HG03439 (cell line): ENCODE measurements around the gene WNT3.

Experiments used
- ATAC-seq: cut with Tn5 transposase; IDR thresholded peaks from one replicate; pipeline ENCODE4 v1.9.1; 2021; ENCODE audit warnings: mild to moderate bottlenecking, moderate library complexity; ENCODE audit not compliant: unreplicated experiment

The WNT3 gene

DNA sequence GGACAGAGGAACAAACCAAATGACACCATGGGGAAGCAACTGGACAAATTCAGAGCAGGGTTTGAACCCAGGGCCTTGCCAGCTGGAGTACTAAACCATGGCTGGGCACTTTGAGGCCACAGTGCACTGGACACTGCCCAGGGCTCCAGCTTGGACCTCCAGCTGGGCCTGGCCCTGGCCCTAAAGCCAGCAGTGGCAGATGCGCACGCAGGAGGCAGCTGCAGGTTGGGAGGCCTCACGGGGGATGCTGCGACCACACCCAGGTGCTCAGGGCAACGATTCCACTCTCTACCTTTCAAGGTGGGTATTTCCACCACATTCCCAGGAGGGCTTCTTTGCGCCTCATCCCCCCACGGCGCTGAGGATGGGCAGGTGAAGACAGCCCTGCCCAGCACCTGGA, 28.9 kb downstream of the WNT3 start:
- ATAC-seq: no peak

DNA sequence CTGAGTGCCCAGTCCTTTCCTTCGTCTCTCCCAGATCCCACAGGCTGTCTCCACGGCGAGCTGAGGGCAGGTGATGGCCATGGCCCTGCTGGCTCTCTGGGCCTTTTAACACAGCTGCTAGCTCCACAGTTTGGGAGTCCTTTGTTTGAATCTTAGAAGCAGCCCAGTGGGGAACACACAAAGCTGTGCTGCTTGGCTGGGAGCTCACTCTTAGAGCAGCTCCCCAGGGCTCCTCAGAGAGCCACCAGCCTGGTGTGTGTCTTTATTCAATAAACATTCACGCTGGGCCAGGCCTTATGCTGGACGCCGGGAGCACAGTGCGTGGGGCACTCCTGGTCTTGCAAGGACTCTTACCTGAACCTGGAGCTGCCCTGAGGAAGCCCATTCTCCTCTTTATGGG, 29.7 kb downstream of the WNT3 start:
- no peak for ATAC-seq

DNA sequence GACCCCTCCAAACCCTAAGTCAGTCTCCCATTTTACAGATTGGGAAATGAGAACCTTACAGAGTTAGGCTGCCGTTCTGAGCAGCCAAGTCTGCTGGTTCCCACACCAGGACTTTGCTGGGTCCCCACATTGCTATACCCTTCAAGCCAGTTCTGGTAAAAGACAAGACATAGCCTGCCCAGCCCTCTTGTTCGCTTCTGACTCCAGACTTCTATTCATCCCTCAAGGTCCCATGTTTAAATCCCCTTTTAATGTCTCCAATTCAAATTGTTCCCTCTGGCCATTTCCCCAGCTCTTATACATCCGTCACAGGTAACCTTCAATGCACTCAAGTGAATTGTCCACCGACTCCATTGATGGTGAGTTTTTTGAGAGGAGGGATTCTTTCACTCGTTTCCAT, 30.2 kb downstream of the WNT3 start:
- no peak for ATAC-seq

DNA sequence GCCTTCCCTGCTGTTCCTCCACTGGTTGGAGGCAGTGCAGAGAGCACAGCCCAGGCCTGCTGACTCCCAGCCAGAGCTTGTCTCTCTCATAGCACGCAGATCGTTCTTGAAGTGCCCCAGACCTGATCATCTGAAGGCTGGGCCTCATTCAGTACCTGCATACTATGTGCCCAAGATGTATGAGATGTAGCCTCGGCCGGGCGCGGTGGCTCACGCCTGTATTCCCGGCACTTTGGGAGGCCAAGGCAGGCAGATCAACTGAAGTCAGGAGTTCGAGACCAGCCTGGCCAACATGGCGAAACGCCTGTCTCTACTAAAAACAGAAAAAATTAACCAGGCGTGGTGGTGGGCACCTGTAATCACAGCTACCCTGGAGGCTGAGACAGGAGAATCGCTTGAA, 31.0 kb downstream of the WNT3 start:
- ATAC-seq: no peak

DNA sequence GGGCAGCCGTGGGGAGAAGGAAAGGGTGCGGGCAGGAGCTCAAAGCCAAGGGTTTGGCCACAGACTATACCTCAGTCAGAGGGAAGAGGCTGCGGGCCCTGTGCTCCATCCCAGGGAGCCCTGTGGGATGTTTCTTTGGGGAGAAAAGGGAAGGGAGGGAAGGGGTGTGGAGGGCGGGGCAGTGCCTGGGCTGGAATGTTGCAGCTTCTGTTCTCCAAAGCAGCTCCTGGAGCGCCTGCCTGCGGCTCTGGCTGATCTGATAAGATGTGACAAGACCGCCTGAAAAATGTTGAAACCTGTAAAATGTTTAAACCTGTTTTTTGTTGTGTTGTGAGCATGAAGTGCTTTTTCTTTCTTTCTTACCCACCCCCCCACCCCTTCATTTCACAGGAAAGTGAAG, 32.8 kb downstream of the WNT3 start:
- ATAC-seq: no peak

DNA sequence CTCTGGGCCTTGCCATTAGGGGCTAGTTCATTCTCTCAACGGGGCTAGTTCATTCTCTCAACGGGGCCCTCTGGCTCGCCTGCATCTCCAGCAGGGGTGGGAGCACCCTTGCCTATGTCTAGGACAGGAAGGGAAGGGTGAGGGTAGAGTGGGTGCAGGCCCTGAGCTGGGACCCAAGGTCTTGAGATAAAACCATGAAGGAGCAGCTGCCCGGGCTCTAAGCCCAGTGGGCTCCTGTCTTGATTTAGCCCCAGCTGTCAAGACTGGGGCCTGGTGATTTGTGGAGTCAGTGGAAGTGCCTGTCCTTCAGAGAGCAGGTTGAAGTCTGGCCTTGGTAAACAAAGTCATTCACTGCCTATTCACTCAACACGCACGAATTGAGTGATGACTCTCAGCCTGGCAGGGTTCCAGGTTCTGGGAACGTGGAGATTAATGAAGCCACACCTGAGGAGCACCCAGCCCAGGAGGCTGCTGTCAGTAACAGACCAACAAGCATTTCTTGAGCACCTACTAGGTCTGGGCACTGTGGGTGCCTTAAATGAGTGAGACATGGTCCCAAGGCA, 35.4 kb downstream of the WNT3 start:
- no peak for ATAC-seq

DNA sequence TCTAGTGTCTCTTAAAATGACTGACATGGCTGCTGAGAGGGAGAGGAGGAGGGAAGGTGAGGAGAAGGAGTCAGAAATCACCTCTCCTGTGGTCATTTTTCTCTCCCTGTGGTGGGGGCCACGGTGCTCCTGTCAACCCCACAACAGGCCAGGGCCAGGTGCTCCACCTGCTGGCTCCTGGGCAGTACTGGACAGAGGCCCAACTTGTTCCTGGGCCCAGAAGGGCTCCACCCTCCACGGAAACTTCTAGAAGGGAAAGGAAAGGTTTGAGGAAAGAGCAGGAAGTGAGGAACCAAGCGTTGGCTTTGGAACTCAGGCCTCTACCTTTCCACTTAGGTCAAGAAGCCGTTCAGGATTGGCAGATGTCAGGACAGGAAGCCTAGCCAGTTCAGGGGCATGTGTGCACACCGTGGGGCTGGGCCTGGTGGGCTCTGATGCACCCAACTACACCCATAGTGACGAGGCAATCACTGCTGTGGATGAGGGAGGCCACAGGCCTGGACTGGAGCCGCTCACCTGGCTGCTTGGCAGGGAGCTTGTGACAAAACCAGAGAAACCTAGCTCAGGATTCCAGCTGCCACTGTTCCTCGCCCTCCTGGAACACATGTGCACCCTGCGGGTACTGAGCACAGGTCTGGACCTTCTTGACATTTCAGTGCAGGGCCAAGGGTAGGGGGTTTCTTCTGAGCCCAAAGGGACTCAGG, 36.1 kb downstream of the WNT3 start:
- no peak for ATAC-seq

DNA sequence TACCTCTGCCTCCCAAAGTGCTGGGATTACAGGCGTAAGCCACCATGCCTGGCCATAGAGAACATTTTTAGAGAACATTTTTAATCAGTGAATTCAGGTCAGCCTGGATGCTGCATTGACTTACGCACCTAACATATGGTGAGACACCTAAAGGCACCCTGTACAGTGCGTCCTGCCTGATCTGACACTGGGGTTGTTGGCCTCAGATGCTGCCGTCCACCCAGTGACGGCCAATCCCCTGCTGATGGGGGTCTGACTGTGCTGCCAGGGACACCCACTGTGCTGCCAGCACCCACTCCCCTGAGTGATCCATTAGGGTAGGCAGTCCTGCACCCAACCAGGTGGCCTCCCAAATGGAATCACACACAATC, 38.5 kb downstream of the WNT3 start:
- no peak for ATAC-seq

DNA sequence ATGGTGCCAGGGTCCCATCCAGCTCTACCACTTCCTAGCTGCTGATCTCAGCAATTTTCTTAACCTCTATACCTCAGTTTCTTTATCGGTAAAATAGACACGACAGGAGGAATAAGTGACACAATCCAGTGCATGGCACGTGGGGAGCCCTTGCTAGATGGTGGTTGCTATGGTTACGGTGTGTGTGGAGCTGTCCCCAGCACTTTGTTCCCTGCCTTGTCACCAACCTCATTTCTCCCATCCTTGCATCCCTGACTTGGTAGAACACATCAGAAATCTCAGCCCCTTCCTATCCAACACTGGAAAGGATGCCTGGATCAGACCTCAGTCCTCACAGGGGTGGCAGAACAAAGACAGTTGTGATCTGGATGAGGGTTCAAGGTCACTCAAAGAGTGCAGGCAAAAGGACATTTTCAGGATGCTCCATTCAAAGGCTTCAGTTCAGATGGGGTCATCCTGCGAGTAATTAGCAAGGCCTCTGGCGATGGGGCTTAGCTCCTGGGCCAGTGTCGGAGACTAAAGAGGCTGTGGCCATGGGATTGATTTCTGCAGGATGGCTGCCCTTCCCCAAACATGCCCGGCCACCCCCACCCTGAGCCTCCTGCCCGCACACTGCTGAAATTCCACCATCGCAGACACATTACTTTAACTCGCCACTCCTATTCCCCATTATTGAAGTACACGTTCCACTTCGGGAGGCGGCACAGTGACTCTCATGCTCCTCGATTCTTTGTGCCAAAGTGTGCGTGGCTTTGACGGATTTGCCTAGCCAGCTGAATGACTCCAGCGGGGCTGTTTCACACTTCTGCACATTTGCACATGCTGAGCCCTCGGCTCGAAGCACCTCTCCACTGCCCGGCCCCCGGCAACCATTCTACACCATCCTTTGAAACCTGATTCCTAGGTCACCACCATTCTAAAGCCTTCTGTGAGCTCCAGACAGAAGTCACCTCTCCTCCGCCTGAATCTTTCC, 40.3 kb downstream of the WNT3 start:
- ATAC-seq: no peak

DNA sequence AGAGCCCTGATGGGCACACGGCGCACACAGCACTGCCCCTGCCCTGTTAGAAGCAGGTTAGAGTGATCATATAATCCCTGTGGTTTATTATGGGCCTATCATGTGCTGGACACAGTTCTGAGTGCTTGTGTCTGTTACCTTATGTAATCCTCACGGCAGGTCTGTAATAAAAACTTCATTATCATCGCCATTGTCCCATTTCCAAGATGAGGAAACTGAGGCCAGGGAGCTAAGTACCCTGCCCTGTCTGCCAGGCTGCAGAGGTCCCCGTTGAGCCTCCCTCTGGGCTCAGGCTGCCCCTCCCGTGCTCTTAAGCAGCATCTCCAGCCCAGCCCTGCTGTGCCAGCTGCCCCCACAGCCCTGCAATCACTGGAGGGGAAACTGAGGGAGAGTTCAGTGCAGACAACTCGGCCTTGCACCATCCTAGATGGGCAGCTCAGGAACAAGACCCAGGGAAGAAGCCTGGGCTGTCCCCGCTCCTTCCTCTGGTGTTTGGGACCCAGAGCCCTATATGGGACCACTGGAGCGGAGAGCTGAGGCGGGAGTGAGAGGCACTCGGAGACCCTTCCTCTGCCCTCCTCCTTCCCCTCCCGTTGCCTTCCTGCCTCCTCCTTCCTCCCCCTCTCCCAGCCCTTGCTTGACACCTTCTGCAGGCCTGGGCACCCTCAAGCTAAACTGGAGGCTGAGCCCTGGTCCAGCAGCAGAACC, 42.0 kb downstream of the WNT3 start:
- ATAC-seq: no peak

DNA sequence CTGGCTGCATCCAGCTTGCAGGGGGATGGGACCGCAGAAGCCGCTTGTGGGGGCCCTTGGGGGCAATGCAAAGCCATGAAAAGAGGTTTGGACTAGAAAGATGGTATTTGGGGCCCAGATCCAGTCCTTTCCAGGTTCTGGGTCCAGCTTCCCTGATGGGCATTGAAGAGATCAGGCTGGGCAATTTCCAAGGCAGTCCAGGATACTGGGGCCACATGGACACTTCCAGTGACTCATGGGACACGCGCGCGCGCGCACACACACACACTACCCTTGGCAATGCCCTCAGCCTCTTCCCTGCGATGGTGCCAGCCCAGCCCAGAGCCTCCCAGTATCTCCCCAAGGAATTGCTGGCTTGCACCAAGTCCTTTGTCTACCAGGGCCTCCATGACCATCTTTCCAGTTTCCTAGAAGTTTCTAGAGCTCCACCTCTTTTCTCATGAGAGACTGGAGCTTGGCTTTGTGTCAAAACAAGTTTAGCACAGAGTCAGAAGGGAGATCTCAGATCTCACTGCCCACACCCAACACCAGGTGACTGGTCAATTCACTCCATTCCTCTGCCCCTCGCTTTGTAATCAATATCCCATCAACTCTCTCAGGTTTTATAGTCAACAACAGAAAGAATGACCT, 44.3 kb downstream of the WNT3 start:
- ATAC-seq: no peak

DNA sequence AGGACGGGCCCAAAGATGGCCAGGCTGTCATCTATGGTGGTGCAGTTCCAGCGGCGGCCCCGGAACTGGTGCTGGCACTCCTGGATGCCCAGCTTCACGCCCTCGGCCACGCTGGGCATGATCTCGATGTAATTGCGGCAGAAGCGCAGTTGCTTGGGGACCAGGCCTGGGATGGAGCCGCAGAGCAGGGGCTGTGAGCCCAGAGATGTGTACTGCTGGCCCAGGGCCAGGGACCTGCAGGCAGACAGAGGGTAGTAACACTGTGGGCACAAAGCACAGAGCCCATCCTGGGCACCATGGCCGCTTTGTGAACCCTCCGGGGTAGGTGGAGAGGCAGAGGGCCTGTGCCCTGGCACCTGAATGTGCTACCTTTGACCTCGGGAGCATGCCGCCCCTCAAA, 44.8 kb downstream of the WNT3 start:
- ATAC-seq: no peak

DNA sequence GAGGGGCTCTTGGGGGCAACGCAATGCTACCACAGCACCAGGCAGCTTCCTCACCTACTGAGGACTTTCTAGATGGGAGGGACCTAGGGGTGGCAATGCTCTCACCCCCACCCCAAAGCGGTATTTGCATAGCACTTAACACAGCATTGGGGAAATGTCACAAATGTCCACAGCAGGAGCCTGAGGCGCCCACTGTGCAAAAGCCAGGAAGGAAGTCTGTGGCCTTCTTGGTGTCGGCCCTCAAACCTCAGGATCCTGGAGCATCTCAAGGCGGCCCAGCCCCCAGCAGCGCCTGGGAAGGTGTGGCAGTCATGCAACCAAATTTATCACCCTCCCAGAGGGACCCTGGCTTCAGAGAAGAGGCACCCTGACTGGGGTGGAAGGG, 45.3 kb downstream of the WNT3 start:
- ATAC-seq: no peak

DNA sequence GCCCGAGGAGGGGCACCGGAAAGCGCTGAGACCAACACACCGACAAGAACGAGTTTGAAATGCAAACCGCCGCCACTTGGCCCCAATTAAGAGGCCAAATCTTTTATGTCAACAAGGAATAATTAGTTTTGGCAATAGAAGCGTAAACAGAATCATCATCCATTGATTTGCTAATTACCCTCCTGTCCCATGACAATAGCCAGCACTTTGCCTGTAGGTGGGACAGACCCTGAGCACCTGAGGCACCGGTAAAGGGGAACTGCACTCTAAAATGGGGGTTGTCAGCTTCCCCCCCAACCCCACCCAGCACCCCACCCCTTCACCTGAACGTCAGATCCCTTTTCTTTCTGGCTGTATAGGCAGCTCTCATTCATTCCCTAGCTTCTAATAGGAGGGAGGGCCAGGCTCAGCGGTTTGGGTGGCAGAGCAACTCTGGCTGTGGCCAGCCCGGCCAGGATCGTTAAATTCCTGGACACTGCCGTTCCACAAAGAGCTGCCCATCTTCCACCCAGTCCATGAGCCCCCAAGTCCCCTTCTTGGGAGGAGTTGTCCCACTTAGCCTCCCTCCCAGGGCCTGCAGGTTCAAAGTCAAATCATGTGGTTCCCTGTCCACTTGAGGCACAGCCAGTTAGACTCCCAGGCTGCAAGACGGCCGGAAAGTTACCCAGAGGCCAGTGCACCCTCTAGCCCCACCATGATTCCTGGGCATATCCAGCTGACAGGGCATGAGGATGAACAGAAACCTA, 45.8 kb downstream of the WNT3 start:
- ATAC-seq: no peak

DNA sequence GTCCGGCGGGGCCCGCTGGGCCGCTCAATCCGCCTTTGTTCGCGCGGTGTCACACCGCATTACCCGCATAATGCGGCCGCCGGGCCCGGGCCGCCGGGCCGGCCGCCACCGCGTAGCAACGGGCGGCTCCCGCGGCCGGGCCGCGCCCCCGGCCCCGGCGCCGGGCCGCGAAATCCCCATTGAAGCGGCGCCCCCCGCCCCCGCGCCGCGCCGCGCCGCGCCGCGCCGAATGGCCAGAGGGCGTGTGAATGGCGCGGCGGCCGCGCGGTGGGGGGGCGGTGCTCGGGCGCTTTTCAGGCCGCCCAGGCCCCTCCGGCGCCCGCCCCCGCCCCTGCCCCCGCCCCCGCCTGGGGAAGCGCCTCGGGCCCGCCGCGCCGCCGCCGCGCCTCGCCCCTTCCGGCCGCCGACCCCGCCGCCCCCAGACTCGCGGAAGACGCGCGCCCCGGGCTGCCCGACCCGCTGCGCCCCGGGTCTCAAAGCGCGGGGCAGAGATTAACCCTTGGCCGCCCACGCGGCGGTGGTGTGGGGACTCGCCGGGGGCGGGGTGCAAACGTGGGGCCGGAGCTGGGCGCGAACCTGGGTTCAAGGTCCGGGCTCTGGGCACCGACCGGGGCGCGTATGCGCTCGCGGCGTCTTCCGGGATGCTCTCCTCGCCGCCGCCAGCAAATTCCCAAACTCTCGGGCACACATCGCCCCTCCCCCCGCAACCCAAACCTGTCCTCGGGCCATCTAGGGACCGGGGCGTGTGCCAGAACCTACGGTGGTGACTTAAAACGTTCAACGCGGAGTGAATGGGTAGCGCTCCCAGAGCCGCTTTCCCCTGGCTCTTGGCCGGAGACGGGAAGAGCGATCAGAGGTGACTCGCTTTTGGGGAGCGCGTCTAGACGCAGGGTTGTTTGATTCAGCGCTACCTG, 46.7 kb downstream of the WNT3 start:
- ATAC-seq: no peak

DNA sequence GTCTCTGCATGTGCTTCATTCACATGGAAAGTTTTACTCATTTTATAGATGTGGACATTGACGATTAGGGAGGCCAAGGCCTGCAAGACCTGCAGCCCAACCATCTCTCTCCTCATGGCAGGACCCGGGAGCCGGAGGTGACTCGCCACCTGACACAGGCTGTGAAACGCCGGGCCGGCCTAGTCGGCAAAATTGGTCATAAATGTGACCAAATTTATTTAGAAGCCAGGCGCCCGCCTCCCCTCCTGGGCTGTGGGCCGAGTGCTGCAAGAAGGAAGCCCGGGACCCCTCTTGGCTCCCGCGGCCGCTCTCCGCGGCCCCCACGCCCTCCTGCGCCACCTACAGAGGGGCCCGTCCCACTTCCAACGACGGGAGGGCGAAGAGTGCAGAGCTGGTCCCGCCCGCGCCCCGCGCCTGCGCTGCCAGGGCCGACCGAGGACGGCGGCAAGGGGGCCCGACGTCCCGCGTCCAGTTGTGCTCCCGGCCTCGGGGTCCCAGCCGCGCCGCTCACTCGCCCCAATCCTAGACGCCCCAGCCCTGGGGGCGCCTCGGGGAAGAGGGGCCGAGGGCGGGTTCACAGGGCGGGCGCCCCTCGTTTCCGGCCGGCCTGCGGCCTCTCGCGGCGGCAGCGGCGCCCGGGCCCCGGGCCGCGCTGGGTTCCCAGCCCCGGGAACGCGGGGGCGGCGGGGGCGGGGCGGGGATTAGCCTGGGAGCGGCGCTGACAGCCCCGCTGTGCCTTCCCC, 47.5 kb downstream of the WNT3 start:
- ATAC-seq: no peak

DNA sequence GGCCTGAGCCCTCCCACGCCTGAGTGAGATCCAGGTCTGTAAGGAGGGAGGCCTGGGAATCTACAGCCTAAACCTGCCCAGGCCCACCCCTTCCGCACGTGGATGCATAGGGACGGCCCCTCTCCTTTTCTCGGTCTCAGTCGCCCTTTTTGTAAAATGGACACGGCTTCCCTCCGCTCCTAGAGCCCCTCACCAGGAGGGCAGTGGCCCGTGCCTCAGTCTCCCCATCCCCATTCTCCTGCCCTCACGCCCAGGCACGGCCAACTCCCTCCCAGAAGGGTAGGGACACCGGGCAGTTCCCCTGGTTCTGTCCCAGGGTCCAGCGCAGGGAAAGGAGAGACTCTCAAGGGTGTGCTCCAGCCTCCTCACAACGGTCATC, 48.1 kb downstream of the WNT3 start:
- ATAC-seq: no peak
